H9 (cell line): ENCODE data around the gene DLX2. TPM values are rescaled to one million over a fixed set of nuclear protein-coding genes. Genes with fewer than 3 reads are reported as not detected.
A peak's percentile ranks its signal among the peaks of the same experiment; 100 is the strongest.

Experiments
- DNase-seq: peaks from one replicate; pipeline ENCODE4 v3.0.0-alpha.2; 2017
- H2AFZ ChIP-seq: one replicate; pipeline ENCODE4 v1.6.1; 2013; ENCODE audit warnings: mild to moderate bottlenecking, low read length, control low read depth, moderate library complexity
- H2AK5ac ChIP-seq: 2 replicates; pipeline ENCODE4 v1.6.1; 2013; ENCODE audit warnings: low read length, control low read depth, mixed read lengths; ENCODE audit not compliant: insufficient read length
- H2BK120ac ChIP-seq: one replicate; pipeline ENCODE4 v1.6.1; 2013; ENCODE audit warnings: low read depth, mild to moderate bottlenecking, low read length, control low read depth, inconsistent platforms; ENCODE audit not compliant: poor library complexity, severe bottlenecking
- H2BK12ac ChIP-seq: 2 replicates; pipeline ENCODE4 v1.6.1; 2013; ENCODE audit warnings: low read length, control low read depth, mixed read lengths, low read depth; ENCODE audit not compliant: insufficient read length
- H2BK15ac ChIP-seq: 2 replicates; pipeline ENCODE4 v1.6.1; 2013; ENCODE audit warnings: low read depth, low read length, control low read depth
- H2BK20ac ChIP-seq: one replicate; pipeline ENCODE4 v1.6.1; 2013; ENCODE audit warnings: low read depth, mild to moderate bottlenecking, low read length, control low read depth, inconsistent platforms; ENCODE audit not compliant: poor library complexity, severe bottlenecking
- H2BK5ac ChIP-seq: 2 replicates; pipeline ENCODE4 v1.6.1; 2013; ENCODE audit warnings: low read length, control low read depth, mixed read lengths; ENCODE audit not compliant: insufficient read length
- H3K14ac ChIP-seq: 2 replicates; pipeline ENCODE4 v1.6.1; 2013; ENCODE audit warnings: low read length, control low read depth; ENCODE audit not compliant: insufficient read depth
- H3K18ac ChIP-seq: 2 replicates; pipeline ENCODE4 v1.6.1; 2013; ENCODE audit warnings: low read depth, mild to moderate bottlenecking, mixed read lengths, low read length, control low read depth; ENCODE audit not compliant: insufficient read length
- H3K23ac ChIP-seq: 2 replicates; pipeline ENCODE4 v1.6.1; 2013; ENCODE audit warnings: low read length, control low read depth, mixed read lengths, low read depth; ENCODE audit not compliant: insufficient read length
- H3K23me2 ChIP-seq: 2 replicates; pipeline ENCODE4 v1.6.1; 2013; ENCODE audit warnings: low read depth, mild to moderate bottlenecking, mixed read lengths, low read length, control low read depth; ENCODE audit not compliant: insufficient read length, poor library complexity, severe bottlenecking
- H3K27ac ChIP-seq: 2 replicates; pipeline ENCODE4 v1.5.1; 2013; ENCODE audit warnings: low read length, control low read depth, mixed read lengths, low read depth; ENCODE audit not compliant: insufficient read length
- H3K27me3 ChIP-seq: 2 replicates; pipeline ENCODE4 v1.6.1; 2013; ENCODE audit warnings: low read length, control low read depth, inconsistent platforms; ENCODE audit not compliant: insufficient read depth
- H3K4ac ChIP-seq: 2 replicates; pipeline ENCODE4 v1.6.1; 2013; ENCODE audit warnings: low read depth, mild to moderate bottlenecking, control low read depth, inconsistent platforms, low read length, moderate library complexity
- H3K4me1 ChIP-seq: 2 replicates; pipeline ENCODE4 v1.6.1; 2013; ENCODE audit warnings: low read length, control low read depth, inconsistent platforms; ENCODE audit not compliant: insufficient read depth
- H3K4me2 ChIP-seq: 2 replicates; pipeline ENCODE4 v1.6.1; 2013; ENCODE audit warnings: low read length, control low read depth, mixed read lengths; ENCODE audit not compliant: insufficient read length, insufficient read depth
- H3K56ac ChIP-seq: 2 replicates; pipeline ENCODE4 v1.6.1; 2013; ENCODE audit warnings: low read depth, mild to moderate bottlenecking, mixed read lengths, low read length, control low read depth; ENCODE audit not compliant: insufficient read length
- H3K79me1 ChIP-seq: 2 replicates; pipeline ENCODE4 v1.6.1; 2013; ENCODE audit warnings: low read depth, mild to moderate bottlenecking, moderate library complexity, low read length, control low read depth, inconsistent platforms; ENCODE audit not compliant: insufficient read depth, poor library complexity, severe bottlenecking
- H3K79me2 ChIP-seq: 2 replicates; pipeline ENCODE4 v1.6.1; 2013; ENCODE audit warnings: low read length, control low read depth, inconsistent platforms; ENCODE audit not compliant: insufficient read depth
- H3K9ac ChIP-seq: 2 replicates; pipeline ENCODE4 v1.6.1; 2013; ENCODE audit warnings: low read length, control low read depth, mixed read lengths; ENCODE audit not compliant: insufficient read length; ENCODE audit errors: extremely low read depth
- H3K9me3 ChIP-seq: one replicate; pipeline ENCODE4 v1.6.1; 2013; ENCODE audit warnings: low read depth, low read length, inconsistent platforms; ENCODE audit not compliant: control insufficient read depth
- H3T11ph ChIP-seq: one replicate; pipeline ENCODE4 v1.6.1; 2013; ENCODE audit warnings: mild to moderate bottlenecking, low read length, control low read depth, inconsistent platforms
- H4K20me1 ChIP-seq: one replicate; pipeline ENCODE4 v1.6.1; 2013; ENCODE audit not compliant: control insufficient read depth, insufficient read length, insufficient read depth
- H4K5ac ChIP-seq: 2 replicates; pipeline ENCODE4 v1.6.1; 2013; ENCODE audit warnings: low read depth, mild to moderate bottlenecking, mixed read lengths, low read length, control low read depth; ENCODE audit not compliant: insufficient read length
- H4K8ac ChIP-seq: replicated peaks from 2 replicates; pipeline ENCODE4 v1.6.1; 2013; ENCODE audit warnings: low read length, control low read depth, mixed read lengths, low read depth; ENCODE audit not compliant: insufficient read length
- H4K91ac ChIP-seq: 2 replicates; pipeline ENCODE4 v1.6.1; 2013; ENCODE audit warnings: low read depth, mild to moderate bottlenecking, moderate library complexity, mixed read lengths, low read length, control low read depth; ENCODE audit not compliant: insufficient read length
- H3K27ac Mint-ChIP-seq, 3 experiments: 2 replicates in 2 of 3; 3 replicates in 1 of 3; pipeline ENCODE4 v1.8.0; 2020 to 2021; ENCODE audit warnings: mixed read lengths in 3 of 3, mild to moderate bottlenecking in 1 of 3, moderate library complexity in 1 of 3
- H3K27me3 Mint-ChIP-seq: 2 replicates; pipeline ENCODE4 v1.8.0; 2021; ENCODE audit warnings: low read depth, mild to moderate bottlenecking, moderate library complexity, mixed read lengths
- H3K36me3 Mint-ChIP-seq, 3 experiments: 2 replicates in 2 of 3; 3 replicates in 1 of 3; pipeline ENCODE4 v1.8.0; 2020 to 2021; ENCODE audit warnings: low read depth in 3 of 3, mixed read lengths in 3 of 3; ENCODE audit not compliant: insufficient read depth in 1 of 3
- H3K4me1 Mint-ChIP-seq, 2 experiments: 2 replicates each; pipeline ENCODE4 v1.8.0; 2020; ENCODE audit warnings: mixed read lengths in 2 of 2
- H3K4me3 Mint-ChIP-seq, 2 experiments: 2 replicates in 1 of 2; 3 replicates in 1 of 2; pipeline ENCODE4 v1.8.0; 2020 to 2021; ENCODE audit warnings: mild to moderate bottlenecking in 2 of 2, mixed read lengths in 2 of 2, moderate library complexity in 1 of 2
- H3K9me3 Mint-ChIP-seq, 2 experiments: 2 replicates in 1 of 2; 3 replicates in 1 of 2; pipeline ENCODE4 v1.8.0; 2020; ENCODE audit warnings: mild to moderate bottlenecking in 2 of 2, mixed read lengths in 2 of 2, moderate library complexity in 1 of 2
- WGBS: extraction: QIAGEN DNeasy Blood & Tissue Kit; methylation state at CpG from one replicate; pipeline ENCODE4 v1.1.7; 2013; ENCODE audit warnings: missing lambda C conversion rate, low lambda C conversion rate, mixed read lengths; ENCODE audit not compliant: insufficient read length; ENCODE audit errors: extremely low coverage; 5-methylcytosine and 5-hydroxymethylcytosine counted together
- total RNA-seq: library from RNA; stranded (reverse); gene quantifications from 2 replicates; pipeline ENCODE4 v1.2.1, GENCODE V29; 2021
- TF ChIP-seq, protein P1 (sequence below): fragments of 200-600 bp; sonication (generic); conservative IDR thresholded peaks from 3 replicates; pipeline ENCODE4 v1.8.0; 2021; ENCODE audit warnings: antibody characterized with exemption, mild to moderate bottlenecking

DLX2 gene
- total RNA-seq, 1 experiment from 2014 or later, result not detected

DNA sequence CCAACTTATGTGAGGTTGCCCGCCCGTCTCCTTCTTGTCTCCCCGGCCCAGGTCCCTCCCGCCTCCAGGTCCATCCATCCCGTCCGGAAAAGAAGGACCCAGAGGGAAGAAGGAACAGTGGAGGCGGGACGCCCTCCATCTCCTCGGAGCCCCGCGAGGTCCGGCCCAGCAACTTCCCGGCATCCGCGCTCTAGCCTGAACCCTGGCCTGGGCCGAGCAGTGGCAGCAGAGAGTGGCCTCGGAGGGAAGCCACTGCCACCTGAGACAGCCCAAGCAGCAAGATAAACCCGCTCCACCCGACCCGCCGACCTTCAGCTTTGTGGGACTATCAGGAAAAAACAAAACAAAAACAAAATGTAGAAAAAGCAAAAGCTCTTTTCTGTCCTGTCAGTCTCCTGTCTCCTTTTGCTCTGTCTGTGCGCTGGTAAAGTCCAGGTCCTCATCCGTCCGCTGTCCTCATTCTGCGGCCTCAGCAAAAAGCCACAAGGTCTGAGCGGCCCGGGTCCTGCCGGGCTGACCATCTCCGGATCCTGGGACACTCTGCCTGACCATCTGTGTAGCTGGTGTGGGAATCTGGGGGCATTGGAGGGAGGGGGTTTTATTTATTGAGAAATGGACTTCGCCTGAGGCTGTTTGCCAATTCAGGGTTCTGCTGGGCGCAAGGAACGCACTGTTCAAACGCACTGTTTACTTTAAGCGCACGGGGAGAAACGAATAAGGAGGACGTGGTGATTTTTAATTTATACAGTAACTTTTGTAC is 14.3 kb downstream of the DLX2 start:
- Mint-ChIP-seq H3K9me3 (peaks cover 4 to 19% of the 10 kb centered on the region in 2 experiments; a peak in 4 of 5 replicates), H3K4me1 (peaks cover 40 to 66% of the 10 kb centered on the region in 2 experiments), H3K4me3 (peak overlapping the region in 1 of 2 experiments; percentile 95; a peak in 2 of 5 replicates), H3K27me3 (peaks cover 100% of the 10 kb centered on the region), H3K36me3 (no peaks in the 10 kb centered on the region; a peak in 3 of 7 replicates), H3K27ac (no peak overlapping the region)
- Histone ChIP-seq H3K56ac (no peak overlapping the region), H4K91ac (no peak overlapping the region), H4K20me1 (no peaks in the 10 kb centered on the region), H3K4me2 (peak overlapping the region; percentile 1), H2BK12ac (no peak overlapping the region), H3K23ac (no peak overlapping the region), H3K27ac (no peak overlapping the region), H2AFZ (no peak overlapping the region), H3K79me1 (no peaks in the 10 kb centered on the region), H3K79me2 (no peaks in the 10 kb centered on the region), H3K9ac (no peak overlapping the region), H3T11ph (no peak overlapping the region), H3K27me3 (peaks cover 89% of the 10 kb centered on the region), H2BK20ac (no peak overlapping the region), H3K23me2 (peaks cover 16% of the 10 kb centered on the region), H2AK5ac (no peak overlapping the region), H3K14ac (no peak overlapping the region), H3K4me1 (peaks cover 2% of the 10 kb centered on the region; the same call in 1 of the 2 replicates), H2BK120ac (no peak overlapping the region), H4K8ac (no peak overlapping the region), H2BK5ac (no peak overlapping the region), H4K5ac (no peak overlapping the region), H2BK15ac (no peak overlapping the region), H3K9me3 (no peaks in the 10 kb centered on the region), H3K4ac (no peak overlapping the region), H3K18ac (no peak overlapping the region)
- WGBS, result no CpG with 5 or more reads among the region's 37 CpGs
- TF ChIP-seq, protein P1, sequence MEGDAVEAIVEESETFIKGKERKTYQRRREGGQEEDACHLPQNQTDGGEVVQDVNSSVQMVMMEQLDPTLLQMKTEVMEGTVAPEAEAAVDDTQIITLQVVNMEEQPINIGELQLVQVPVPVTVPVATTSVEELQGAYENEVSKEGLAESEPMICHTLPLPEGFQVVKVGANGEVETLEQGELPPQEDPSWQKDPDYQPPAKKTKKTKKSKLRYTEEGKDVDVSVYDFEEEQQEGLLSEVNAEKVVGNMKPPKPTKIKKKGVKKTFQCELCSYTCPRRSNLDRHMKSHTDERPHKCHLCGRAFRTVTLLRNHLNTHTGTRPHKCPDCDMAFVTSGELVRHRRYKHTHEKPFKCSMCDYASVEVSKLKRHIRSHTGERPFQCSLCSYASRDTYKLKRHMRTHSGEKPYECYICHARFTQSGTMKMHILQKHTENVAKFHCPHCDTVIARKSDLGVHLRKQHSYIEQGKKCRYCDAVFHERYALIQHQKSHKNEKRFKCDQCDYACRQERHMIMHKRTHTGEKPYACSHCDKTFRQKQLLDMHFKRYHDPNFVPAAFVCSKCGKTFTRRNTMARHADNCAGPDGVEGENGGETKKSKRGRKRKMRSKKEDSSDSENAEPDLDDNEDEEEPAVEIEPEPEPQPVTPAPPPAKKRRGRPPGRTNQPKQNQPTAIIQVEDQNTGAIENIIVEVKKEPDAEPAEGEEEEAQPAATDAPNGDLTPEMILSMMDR, result no peak
- DNase-seq, result peak; percentile 49
